NCI-H226 (cell line): ENCODE data around the gene OR2AP1.
A peak's percentile ranks its signal among the peaks of the same experiment; 100 is the strongest.
"Not testable (repeated sequence)": the region's sequence is repeated elsewhere in the genome, so short reads cannot be mapped to it uniquely, and the experiment has no call there.

Experiments used
- DNase-seq: peaks from one replicate; pipeline ENCODE4 v3.0.0-alpha.2; 2015

OR2AP1 gene

GRCh38 chr12:55572168-55572567 is at the start of gene OR2AP1:
OR2AP1 (plus strand) TSS chr12:55572468; CDS start chr12:55574415, 1,947 bp downstream.
- DNase-seq, result no peak

GRCh38 chr12:55548235-55548634 is 24.0 kb upstream of the OR2AP1 start:
- DNase-seq, result not testable (repeated sequence)

DNA sequence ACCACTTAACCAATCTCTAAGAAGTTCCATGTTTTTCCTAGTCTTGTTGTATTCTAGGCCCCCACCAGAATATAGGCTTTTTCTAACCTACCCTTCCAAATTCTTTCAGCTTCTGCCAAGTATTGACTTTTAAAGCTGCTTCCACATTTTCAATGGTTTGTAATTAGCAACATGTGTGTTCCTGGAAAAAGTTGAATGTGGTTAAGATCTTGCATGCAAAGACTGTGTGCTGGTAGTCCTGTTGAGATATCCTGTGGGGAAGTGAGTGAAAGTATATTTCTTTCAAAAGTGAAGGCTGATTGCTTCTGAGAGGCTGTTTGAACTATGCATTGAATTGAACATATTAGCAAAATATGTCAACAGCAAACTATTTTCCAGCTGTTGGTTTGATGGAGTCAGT is 23.5 kb upstream of the OR2AP1 start:
- DNase-seq, result no peak

GRCh38 chr12:55549302-55549701 is 23.0 kb upstream of the OR2AP1 start, which contains the start of gene OR6C4:
OR6C4 (plus strand) TSS chr12:55549602; CDS start chr12:55551227, 1,625 bp downstream.
- no peak for DNase-seq

DNA sequence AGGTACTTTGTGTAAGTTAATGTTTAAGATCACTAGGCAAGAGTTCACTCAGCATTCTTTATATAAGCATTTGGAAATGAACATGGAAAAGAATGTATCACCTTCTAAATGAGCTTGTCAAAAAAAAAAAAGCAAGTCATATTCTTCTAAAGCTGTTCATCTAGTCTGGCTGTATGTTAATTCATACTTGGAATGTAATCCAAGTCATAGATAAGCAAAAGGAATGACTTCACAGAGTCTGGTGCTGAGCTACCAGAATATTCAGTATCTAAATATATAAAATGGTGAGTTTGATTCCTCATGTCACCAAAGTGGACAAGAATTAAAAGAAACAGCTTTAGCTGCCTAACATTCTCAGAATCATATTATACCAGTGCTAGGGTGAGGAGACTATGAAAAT is 18.0 kb upstream of the OR2AP1 start:
- no peak for DNase-seq

DNA sequence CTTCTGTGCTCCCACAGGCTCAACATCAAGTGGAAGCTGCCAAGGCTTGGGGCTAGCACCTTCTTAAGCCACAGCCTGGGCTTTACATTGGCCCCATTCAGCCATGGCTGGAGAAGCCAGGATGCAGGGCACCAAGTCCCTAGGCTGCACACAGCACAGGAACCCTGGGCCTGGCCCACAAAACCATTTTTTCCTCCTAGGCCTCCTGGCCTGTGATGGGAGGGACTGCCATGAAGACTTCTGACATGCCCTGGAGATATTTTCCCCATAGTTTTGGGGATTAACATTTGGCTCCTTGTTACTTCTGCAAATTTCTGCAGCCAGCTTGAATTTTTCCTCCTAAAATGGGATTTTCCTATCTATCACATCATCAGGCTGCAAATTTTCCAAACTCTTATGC is 2.2 kb upstream of the OR2AP1 start:
- DNase-seq, result not testable (repeated sequence)

DNA sequence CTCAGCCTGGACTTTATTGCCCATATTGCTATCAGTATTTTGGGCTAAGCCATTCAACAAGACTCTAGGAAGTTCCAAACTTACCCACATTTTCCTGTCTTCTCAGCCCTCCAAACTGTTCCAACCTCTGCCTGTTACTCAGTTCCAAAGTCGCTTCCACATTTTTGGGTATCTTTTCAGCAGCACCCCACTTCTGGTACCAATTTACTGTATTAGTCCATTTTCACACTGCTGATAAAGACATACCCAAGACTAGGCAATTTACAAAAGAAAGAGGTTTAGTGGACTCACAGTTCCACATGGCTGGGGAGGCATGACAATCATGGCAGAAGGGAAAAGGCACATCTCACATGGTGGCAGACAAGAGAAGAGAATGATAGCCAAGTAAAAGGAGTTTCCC is 1.6 kb upstream of the OR2AP1 start:
- DNase-seq, result not testable (repeated sequence)

DNA sequence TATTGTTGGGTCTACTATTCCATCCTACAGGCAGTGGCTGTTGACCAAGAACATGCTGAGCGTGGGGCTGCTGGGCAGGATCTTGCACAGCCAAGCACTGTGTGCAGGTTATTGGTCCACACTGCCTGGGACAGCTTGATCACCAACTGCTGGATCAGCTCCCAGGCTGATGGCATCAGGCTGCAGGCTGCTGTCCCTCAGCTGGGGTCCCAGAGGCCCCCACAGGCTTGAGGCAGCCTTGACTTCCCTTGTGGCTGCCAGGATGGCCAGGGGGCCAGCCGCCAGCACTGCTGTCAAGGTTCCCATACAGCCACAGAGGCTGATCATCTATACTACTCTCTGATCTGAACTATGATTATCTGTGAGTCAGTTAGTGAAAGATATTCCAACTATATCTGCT is 9.8 kb downstream of the OR2AP1 start:
- DNase-seq, result no peak

DNA sequence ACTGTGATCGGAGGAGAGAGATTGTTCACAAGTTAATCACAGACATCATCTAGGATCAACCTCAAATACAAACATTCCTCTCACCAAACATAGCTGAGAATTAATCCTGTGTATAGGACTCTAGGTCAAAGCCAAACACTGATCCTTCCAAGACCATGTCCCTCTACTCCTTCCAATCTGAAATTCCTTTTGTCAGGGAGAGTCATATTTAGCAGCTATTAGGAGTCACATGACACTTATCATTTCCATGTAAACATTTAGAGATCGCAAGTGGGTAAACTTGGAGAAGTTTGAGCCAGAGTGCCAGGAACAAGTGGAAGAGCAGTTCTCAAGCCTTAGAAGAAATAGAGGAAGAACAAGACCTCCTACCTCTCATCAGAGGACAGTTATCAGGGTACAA is 13.5 kb downstream of the OR2AP1 start:
- no peak for DNase-seq

- not testable (repeated sequence) for DNase-seq
These were observed 17.9 kb downstream of the OR2AP1 start for GRCh38 chr12:55590152-55590551.

DNA sequence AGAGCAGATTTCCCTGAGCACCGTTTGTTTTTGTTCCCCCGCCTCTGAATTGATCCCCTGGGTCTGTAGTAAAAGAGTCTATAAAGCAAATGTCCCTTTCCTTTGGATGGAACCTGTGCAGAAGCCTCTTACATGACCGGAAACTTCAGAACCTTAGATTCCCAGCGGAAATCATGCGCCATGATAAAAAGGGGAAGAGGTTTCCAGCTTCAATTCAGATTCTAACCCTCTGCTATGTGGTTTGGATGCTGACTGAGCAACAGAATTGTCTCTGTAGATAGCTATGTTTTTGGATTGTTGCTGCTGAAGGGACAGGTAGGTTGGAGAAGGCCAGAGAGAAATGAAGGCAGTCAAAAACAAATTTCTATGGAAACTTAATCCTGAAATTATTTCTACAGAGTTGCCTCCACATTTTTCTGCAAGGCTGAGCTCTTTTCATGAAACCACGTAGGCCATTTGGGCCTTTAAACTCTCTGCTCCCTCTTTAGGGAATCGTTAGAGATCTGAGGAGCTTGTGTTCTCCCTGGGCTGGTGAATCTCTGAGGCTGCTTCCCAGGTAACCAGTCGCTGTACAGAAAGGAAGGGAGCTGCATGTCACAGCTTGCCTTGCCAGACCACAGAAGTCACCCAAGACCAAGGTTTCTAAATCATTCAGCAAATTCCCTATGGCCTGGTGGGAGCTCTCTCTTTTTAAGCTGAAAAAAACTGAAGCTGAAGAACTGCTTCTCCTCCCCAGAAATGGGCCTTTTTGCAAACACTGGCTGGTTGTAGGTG is 35.7 kb downstream of the OR2AP1 start:
- no peak for DNase-seq

GRCh38 chr12:55610598-55610997 is 38.3 kb downstream of the OR2AP1 start:
- DNase-seq, result no peak

GRCh38 chr12:55612646-55613045 is 40.4 kb downstream of the OR2AP1 start:
- DNase-seq, result no peak

GRCh38 chr12:55614764-55615163 is 42.5 kb downstream of the OR2AP1 start:
- DNase-seq, result no peak

DNA sequence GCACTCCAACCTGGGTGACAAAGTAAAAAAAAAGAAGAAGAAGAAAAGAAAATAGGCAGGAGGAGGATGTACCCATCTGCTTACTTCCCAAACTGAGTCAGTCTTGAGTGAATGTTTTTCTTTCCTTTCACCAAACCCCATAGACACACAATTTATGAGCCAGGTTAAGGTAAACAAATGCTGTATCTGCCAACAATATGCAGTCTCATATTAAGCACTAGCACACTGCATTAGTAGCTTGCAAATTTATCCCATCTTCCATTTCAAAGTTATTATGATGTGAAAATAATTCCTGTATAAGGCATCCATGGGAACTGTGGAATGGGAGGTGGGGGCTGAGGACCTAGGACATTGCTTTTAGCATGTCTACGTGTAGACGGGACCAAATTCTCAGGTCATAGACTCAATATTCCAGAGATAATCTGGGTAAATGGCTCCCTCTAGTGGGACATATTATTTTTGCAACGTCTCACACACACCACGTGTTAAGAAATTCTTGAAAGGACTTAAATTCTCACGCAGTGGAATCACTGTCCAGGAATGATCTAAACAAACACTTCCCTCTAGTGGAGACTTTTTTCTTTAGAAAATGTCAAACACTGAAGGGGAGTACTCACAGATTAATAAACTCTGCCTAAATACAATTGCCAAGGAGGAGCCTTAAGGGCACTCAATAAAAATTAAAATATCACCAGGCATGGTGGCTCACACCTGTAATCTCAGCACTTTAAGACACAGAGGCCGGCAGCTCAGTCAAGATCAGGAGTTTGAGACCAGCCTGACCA is 47.3 kb downstream of the OR2AP1 start:
- peak; percentile 85 for DNase-seq

- DNase-seq, result peak; percentile 58
These were observed 51.8 kb downstream of the OR2AP1 start for GRCh38 chr12:55624056-55624455.
